HUES64 (cell line): Measurements from ENCODE around the gene NUPR1. TPM values are rescaled to one million over a fixed set of nuclear protein-coding genes. Genes with fewer than 3 reads are reported as not detected.

Experiments
- H3K27ac ChIP-seq: 2 replicates; pipeline ENCODE4 v1.7.0; 2013; ENCODE audit warnings: low read depth, low read length, inconsistent platforms
- H3K27me3 ChIP-seq: 2 replicates; pipeline ENCODE4 v1.6.1; 2013; ENCODE audit warnings: mild to moderate bottlenecking, low read length; ENCODE audit not compliant: insufficient read depth
- H3K36me3 ChIP-seq: 2 replicates; pipeline ENCODE4 v1.6.1; 2013; ENCODE audit warnings: mild to moderate bottlenecking, low read length; ENCODE audit not compliant: insufficient read depth
- H3K4me1 ChIP-seq: 2 replicates; pipeline ENCODE4 v1.6.1; 2013; ENCODE audit warnings: mild to moderate bottlenecking, low read length, moderate library complexity; ENCODE audit not compliant: insufficient read depth
- H3K4me3 ChIP-seq: 2 replicates; pipeline ENCODE4 v1.5.1; 2013; ENCODE audit warnings: mild to moderate bottlenecking, low read length, moderate library complexity
- H3K9ac ChIP-seq: 2 replicates; pipeline ENCODE4 v1.6.1; 2013; ENCODE audit warnings: mild to moderate bottlenecking, low read depth, low read length
- H3K9me3 ChIP-seq: 2 replicates; pipeline ENCODE4 v1.6.1; 2013; ENCODE audit warnings: low read depth, low read length; ENCODE audit not compliant: insufficient read depth
- WGBS: fragments of 150-250, 120-280 bp; methylation state at CpG from one replicate; pipeline ENCODE4 v1.1.7; 2013; ENCODE audit warnings: missing lambda C conversion rate; 5-methylcytosine and 5-hydroxymethylcytosine counted together
- polyA plus RNA-seq, 2 experiments: library from polyadenylated mRNA; stranded (reverse); fragments of 50-300 nt; gene quantifications; one replicate each; pipeline ENCODE4 v1.2.3, GENCODE V29; 2013

The NUPR1 gene
- not detected for polyA plus RNA-seq (2013, experiment 1 of 2)
- polyA plus RNA-seq (2013, experiment 2 of 2): not detected

GRCh38 chr16:28538733-28539596 lies at the start of gene NUPR1:
Gene NUPR1 (minus strand): TSS chr16:28538974. CDS start chr16:28538907, 67 bp downstream.
- WGBS: 84% methylated on average over 22 of the region's 22 CpGs

DNA sequence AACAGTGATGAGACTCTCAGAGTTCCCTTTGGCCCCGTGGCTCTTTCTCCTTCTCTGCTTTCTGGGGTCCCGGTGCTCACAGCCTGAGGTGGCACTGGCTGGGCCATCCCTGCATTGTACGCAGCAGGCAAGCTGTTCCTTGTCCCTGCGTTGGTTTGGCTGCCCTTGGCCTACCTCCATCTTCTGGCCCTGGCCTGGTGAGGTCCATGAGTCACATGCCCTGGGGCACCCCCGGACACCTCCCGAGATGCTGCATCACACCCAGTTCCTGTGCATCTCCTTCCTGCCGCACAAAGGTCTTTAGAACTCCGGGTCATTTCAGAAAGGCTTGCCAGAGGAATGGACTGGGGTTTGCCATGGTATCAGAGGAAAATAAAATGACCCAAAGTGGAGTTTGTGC lies 48.6 kb upstream of the NUPR1 start:
- H3K4me1 ChIP-seq: no peaks in the 10 kb centered on the region
- WGBS: 94% methylated on average over 8 of the region's 8 CpGs
- H3K27ac ChIP-seq: no peak overlapping the region
- H3K4me3 ChIP-seq: no peak overlapping the region
- H3K36me3 ChIP-seq: peaks cover 42% of the 10 kb centered on the region
- no peaks in the 10 kb centered on the region for H3K27me3 ChIP-seq
- H3K9me3 ChIP-seq: no peaks in the 10 kb centered on the region
- H3K9ac ChIP-seq: no peak overlapping the region

More at GRCh38 chr16:28538733-28539596, at the start of gene NUPR1:
- H3K36me3 ChIP-seq: no peaks in the 10 kb centered on the region
- no peaks in the 10 kb centered on the region for H3K4me1 ChIP-seq
- H3K27me3 ChIP-seq: no peaks in the 10 kb centered on the region
- H3K9ac ChIP-seq: no peak within 1 kb of the TSS
- no peak within 1 kb of the TSS for H3K27ac ChIP-seq
- no peaks in the 10 kb centered on the region for H3K9me3 ChIP-seq
- H3K4me3 ChIP-seq: no peak within 1 kb of the TSS

- 95% methylated on average over 3 of the region's 3 CpGs for WGBS
- Histone ChIP-seq H3K27ac (no peak overlapping the region), H3K36me3 (peaks cover 46% of the 10 kb centered on the region), H3K4me3 (no peak overlapping the region), H3K27me3 (no peaks in the 10 kb centered on the region), H3K9me3 (no peaks in the 10 kb centered on the region), H3K9ac (no peak overlapping the region), H3K4me1 (no peaks in the 10 kb centered on the region)
Measured at GRCh38 chr16:28586466-28586865, 47.7 kb upstream of the NUPR1 start.

GRCh38 chr16:28585674-28586073 lies 46.9 kb upstream of the NUPR1 start:
- Histone ChIP-seq H3K4me3 (no peak overlapping the region), H3K9me3 (no peaks in the 10 kb centered on the region), H3K4me1 (no peaks in the 10 kb centered on the region), H3K27ac (no peak overlapping the region), H3K36me3 (peaks cover 48% of the 10 kb centered on the region), H3K9ac (no peak overlapping the region), H3K27me3 (no peaks in the 10 kb centered on the region)
- WGBS: 92% methylated on average over 11 of the region's 11 CpGs

- H3K4me1 ChIP-seq: no peaks in the 10 kb centered on the region
- H3K9ac ChIP-seq: no peak overlapping the region
- peaks cover 24% of the 10 kb centered on the region for H3K36me3 ChIP-seq
- no peaks in the 10 kb centered on the region for H3K27me3 ChIP-seq
- no peak overlapping the region for H3K4me3 ChIP-seq
- WGBS: 94% methylated on average over 15 of the region's 15 CpGs
- H3K27ac ChIP-seq: no peak overlapping the region
- no peaks in the 10 kb centered on the region for H3K9me3 ChIP-seq
Measured at GRCh38 chr16:28580726-28581315, 42.0 kb upstream of the NUPR1 start.

- H3K27me3 ChIP-seq: no peaks in the 10 kb centered on the region
- no peak overlapping the region for H3K27ac ChIP-seq
- no peak overlapping the region for H3K9ac ChIP-seq
- H3K9me3 ChIP-seq: no peaks in the 10 kb centered on the region
- no peaks in the 10 kb centered on the region for H3K36me3 ChIP-seq
- H3K4me1 ChIP-seq: peaks cover 18% of the 10 kb centered on the region; the same call in 1 of the 2 replicates
- H3K4me3 ChIP-seq: no peak overlapping the region
- 93% methylated on average over 7 of the region's 8 CpGs for WGBS
Measured at GRCh38 chr16:28575446-28576109, 36.8 kb upstream of the NUPR1 start.

- Histone ChIP-seq H3K27me3 (no peaks in the 10 kb centered on the region), H3K4me3 (no peak overlapping the region), H3K36me3 (no peaks in the 10 kb centered on the region), H3K4me1 (peaks cover 18% of the 10 kb centered on the region; the same call in 1 of the 2 replicates), H3K9ac (no peak overlapping the region), H3K27ac (no peak overlapping the region), H3K9me3 (no peaks in the 10 kb centered on the region)
- 92% methylated on average over 2 of the region's 2 CpGs for WGBS
Measured at GRCh38 chr16:28574925-28575324, 36.2 kb upstream of the NUPR1 start.

GRCh38 chr16:28573738-28574718 lies 35.3 kb upstream of the NUPR1 start:
- Histone ChIP-seq H3K4me3 (no peak overlapping the region), H3K4me1 (peaks cover 18% of the 10 kb centered on the region; the same call in 1 of the 2 replicates), H3K9ac (no peak overlapping the region), H3K27ac (no peak overlapping the region), H3K27me3 (no peaks in the 10 kb centered on the region), H3K36me3 (no peaks in the 10 kb centered on the region), H3K9me3 (no peaks in the 10 kb centered on the region)
- WGBS: 82% methylated on average over 17 of the region's 17 CpGs

DNA sequence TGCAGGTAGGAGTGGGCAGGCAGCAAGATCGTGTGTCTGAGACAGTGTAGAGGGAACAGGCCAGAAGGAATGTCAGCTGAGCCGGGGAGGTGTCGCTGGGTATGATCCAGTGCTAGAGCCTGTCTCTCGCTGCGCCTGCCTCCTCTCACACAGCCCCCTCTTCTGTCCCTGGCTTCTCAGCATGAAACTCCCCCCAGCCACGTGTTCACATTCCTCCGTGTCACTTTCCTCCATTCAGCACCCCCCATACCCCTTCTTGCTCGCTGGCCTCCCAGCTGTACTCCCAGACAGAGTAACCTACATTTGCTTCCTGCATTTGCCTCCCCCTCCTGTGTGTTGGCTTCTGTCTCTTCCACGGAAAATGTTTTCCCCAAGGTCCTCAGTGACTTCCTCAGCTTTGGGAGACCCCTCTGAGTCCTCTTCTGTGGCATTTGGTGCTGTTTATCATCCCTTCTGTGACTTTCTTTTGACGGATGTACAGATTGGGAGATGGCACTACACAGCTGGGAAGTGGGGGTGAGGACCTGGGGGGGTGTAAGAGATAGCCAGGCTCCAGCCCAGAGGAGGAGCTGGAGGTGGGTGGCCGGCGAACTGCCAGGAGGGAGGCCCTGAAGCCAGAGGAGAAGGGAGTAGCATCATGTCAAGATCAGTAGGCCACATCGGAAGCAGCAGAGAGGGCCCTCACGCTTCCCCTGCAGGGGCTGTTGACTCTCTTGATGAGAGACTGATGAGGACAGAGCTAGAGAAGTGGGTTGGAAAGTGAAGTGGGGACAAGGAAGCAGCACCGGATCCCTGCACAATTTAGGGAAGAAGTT lies 34.1 kb upstream of the NUPR1 start:
- 58% methylated on average over 15 of the region's 15 CpGs for WGBS
- Histone ChIP-seq H3K4me3 (no peak overlapping the region), H3K9me3 (no peaks in the 10 kb centered on the region), H3K9ac (no peak overlapping the region), H3K27ac (no peak overlapping the region), H3K4me1 (peaks cover 18% of the 10 kb centered on the region; the same call in 1 of the 2 replicates), H3K27me3 (no peaks in the 10 kb centered on the region), H3K36me3 (no peaks in the 10 kb centered on the region)
